Suprapubic skin (tissue), 3 donors: ENCODE measurements around the gene CDRT15.

Experiments used
- EP300 ChIP-seq: sonication (generic); formaldehyde crosslinking; IDR thresholded peaks from one replicate; pipeline ENCODE4 v1.6.1; 2017; ENCODE audit warnings: antibody characterized with exemption
- POLR2A ChIP-seq, 2 donors: fragments of 450-650 bp; IDR thresholded peaks; one replicate each; pipeline ENCODE4 v1.6.1; 2017; ENCODE audit warnings: antibody characterized with exemption in 2 of 2, mild to moderate bottlenecking in 2 of 2, moderate library complexity in 2 of 2
- TF ChIP-seq, protein P1 (sequence below), 2 donors: fragments of 200-600 bp in 1 of 2; fragments of 450-650 bp in 1 of 2; sonication (generic) in 1 of 2; IDR thresholded peaks; one replicate each; pipeline ENCODE4 v1.5.1; 2016 to 2019; ENCODE audit warnings: antibody characterized with exemption in 2 of 2, mild to moderate bottlenecking in 1 of 2, moderate library complexity in 1 of 2

DNA sequence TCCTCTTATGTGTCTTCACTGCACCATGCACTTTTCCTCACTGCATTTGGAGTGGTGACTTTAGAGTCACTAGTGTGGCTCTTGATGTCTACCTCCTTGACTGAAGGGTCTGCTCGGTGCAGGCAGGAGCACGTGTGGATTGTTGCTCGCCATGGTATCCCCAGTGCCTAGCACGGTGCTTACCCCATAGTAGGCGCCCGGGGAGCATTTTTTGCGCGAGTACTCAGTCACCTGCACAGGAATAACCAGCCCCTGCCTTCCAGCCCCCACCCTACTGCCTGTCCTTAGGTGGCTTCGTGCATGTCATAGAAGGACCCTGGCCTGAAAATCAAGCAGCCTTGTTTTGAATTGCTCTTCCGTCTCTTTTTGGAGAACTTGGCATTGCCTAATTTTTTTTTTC, 31.3 kb downstream of the CDRT15 start:
- TF ChIP-seq, protein P1, sequence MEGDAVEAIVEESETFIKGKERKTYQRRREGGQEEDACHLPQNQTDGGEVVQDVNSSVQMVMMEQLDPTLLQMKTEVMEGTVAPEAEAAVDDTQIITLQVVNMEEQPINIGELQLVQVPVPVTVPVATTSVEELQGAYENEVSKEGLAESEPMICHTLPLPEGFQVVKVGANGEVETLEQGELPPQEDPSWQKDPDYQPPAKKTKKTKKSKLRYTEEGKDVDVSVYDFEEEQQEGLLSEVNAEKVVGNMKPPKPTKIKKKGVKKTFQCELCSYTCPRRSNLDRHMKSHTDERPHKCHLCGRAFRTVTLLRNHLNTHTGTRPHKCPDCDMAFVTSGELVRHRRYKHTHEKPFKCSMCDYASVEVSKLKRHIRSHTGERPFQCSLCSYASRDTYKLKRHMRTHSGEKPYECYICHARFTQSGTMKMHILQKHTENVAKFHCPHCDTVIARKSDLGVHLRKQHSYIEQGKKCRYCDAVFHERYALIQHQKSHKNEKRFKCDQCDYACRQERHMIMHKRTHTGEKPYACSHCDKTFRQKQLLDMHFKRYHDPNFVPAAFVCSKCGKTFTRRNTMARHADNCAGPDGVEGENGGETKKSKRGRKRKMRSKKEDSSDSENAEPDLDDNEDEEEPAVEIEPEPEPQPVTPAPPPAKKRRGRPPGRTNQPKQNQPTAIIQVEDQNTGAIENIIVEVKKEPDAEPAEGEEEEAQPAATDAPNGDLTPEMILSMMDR (IDR thresholded peaks at IDR 0.05), result no peak
- TF ChIP-seq POLR2A (IDR thresholded peaks at IDR 0.05) (no peak), EP300 (no peak)
